ENCODE measurements around the gene AGR2.
"Not testable (repeated sequence)": the region's sequence is repeated elsewhere in the genome, so short reads cannot be mapped to it uniquely, and the experiment has no call there.

AGR2 gene

GRCh38 chr7:16804674-16805439, at the start of gene AGR2:
Gene AGR2, minus strand, starts transcription at chr7:16804999. Its CDS starts 3,203 bp downstream, at chr7:16801796.
- DNase-seq = no peak

GRCh38 chr7:16853189-16853588, 48.4 kb upstream of the AGR2 start:
- DNase-seq = not testable (repeated sequence)

GRCh38 chr7:16851829-16852228, 47.0 kb upstream of the AGR2 start:
- DNase-seq = no peak

GRCh38 chr7:16850614-16851466, 46.0 kb upstream of the AGR2 start:
- no peak for DNase-seq

- DNase-seq = no peak
Measured at GRCh38 chr7:16849296-16850148, 44.7 kb upstream of the AGR2 start.

GRCh38 chr7:16847381-16847860, 42.6 kb upstream of the AGR2 start:
- no peak for DNase-seq

- no peak for DNase-seq
Measured at GRCh38 chr7:16846601-16847165, 41.9 kb upstream of the AGR2 start.

GRCh38 chr7:16845746-16846145, 40.9 kb upstream of the AGR2 start:
- DNase-seq = no peak

- DNase-seq = no peak
Measured at GRCh38 chr7:16841681-16842080, 36.9 kb upstream of the AGR2 start.

- no peak for DNase-seq
Measured at GRCh38 chr7:16840094-16840493, 35.3 kb upstream of the AGR2 start.

GRCh38 chr7:16839646-16840045, 34.8 kb upstream of the AGR2 start:
- no peak for DNase-seq

GRCh38 chr7:16838891-16839290, 34.1 kb upstream of the AGR2 start:
- DNase-seq = no peak

- no peak for DNase-seq
Measured at GRCh38 chr7:16838386-16838785, 33.6 kb upstream of the AGR2 start.

GRCh38 chr7:16836481-16836880, 31.7 kb upstream of the AGR2 start:
- no peak for DNase-seq

GRCh38 chr7:16833373-16833772, 28.6 kb upstream of the AGR2 start:
- no peak for DNase-seq

- no peak for DNase-seq
Measured at GRCh38 chr7:16826060-16826459, 21.3 kb upstream of the AGR2 start.

GRCh38 chr7:16822029-16822428, 17.2 kb upstream of the AGR2 start:
- DNase-seq = no peak

- no peak for DNase-seq
Measured at GRCh38 chr7:16818732-16819131, 13.9 kb upstream of the AGR2 start.

GRCh38 chr7:16817536-16817935, 12.7 kb upstream of the AGR2 start:
- no peak for DNase-seq

- DNase-seq = no peak
Measured at GRCh38 chr7:16816824-16817223, 12.0 kb upstream of the AGR2 start.

- no peak for DNase-seq
Measured at GRCh38 chr7:16815001-16815400, 10.2 kb upstream of the AGR2 start.

GRCh38 chr7:16813232-16813616, 8.4 kb upstream of the AGR2 start:
- no peak for DNase-seq
